ENCODE results near the gene SIAH3. TPM values are rescaled to one million over a fixed set of nuclear protein-coding genes. Genes with fewer than 3 reads are reported as not detected.

The SIAH3 gene
- total RNA-seq, 1 donor from 2014 or later, result 0.08 TPM

DNA sequence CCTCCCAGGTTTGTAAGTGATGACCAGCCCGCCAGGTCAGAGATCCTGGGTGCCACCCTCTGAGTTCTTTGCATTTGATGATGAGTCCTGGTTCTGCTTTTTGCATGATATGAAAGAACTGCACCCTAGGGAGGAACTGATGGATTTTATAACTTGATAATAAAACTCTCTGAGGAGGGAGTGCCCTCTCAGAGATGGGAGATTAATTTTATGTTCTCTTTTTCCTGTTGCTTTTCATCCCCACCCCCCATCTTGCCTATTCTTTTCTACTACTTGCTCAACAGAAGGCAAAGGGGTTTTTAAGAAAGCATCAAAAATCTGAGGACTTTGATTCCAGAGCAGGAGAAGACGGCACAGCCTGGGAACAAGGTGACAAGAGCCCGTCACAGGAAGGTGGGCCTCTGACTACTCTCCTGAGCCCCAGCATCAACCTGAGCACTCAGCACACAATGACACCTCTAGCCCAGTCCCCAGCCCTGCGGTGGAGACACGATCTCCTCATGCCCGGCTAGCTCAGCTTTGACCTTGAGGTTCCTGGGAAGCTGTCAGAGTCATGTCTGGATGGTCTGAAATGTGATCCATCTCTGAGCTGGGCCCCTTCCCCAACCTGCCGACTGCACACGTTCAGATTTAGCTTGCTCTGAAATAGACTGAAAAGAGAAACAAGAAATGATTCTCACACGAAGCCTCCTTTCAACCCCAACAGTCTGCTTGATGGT, 69.1 kb downstream of the SIAH3 start:
- Mint-ChIP-seq H3K4me1 (ENCODE audit: unreplicated experiment) (peaks cover 2% of the 10 kb centered on the region), H3K27me3 (ENCODE audit: unreplicated experiment) (peaks cover 7% of the 10 kb centered on the region), H3K36me3 (ENCODE audit: low read depth, unreplicated experiment) (no peaks in the 10 kb centered on the region), H3K27ac (ENCODE audit: unreplicated experiment) (no peak overlapping the region), H3K9me3 (ENCODE audit: unreplicated experiment) (no peaks in the 10 kb centered on the region), H3K4me3 (ENCODE audit: unreplicated experiment) (no peak overlapping the region)
- TF ChIP-seq, protein P1, sequence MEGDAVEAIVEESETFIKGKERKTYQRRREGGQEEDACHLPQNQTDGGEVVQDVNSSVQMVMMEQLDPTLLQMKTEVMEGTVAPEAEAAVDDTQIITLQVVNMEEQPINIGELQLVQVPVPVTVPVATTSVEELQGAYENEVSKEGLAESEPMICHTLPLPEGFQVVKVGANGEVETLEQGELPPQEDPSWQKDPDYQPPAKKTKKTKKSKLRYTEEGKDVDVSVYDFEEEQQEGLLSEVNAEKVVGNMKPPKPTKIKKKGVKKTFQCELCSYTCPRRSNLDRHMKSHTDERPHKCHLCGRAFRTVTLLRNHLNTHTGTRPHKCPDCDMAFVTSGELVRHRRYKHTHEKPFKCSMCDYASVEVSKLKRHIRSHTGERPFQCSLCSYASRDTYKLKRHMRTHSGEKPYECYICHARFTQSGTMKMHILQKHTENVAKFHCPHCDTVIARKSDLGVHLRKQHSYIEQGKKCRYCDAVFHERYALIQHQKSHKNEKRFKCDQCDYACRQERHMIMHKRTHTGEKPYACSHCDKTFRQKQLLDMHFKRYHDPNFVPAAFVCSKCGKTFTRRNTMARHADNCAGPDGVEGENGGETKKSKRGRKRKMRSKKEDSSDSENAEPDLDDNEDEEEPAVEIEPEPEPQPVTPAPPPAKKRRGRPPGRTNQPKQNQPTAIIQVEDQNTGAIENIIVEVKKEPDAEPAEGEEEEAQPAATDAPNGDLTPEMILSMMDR (IDR thresholded peaks at IDR 0.05; ENCODE audit: unreplicated experiment), result no peak
- DNase-seq (ENCODE audit: low spot score), result no peak

GRCh38 chr13:45781553-45782326, 69.8 kb downstream of the SIAH3 start:
- Mint-ChIP-seq H3K4me1 (ENCODE audit: unreplicated experiment) (peaks cover 2% of the 10 kb centered on the region), H3K27ac (ENCODE audit: unreplicated experiment) (no peak overlapping the region), H3K36me3 (ENCODE audit: low read depth, unreplicated experiment) (no peaks in the 10 kb centered on the region), H3K27me3 (ENCODE audit: unreplicated experiment) (peaks cover 7% of the 10 kb centered on the region), H3K4me3 (ENCODE audit: unreplicated experiment) (no peak overlapping the region), H3K9me3 (ENCODE audit: unreplicated experiment) (no peaks in the 10 kb centered on the region)
- no peak for DNase-seq (ENCODE audit: low spot score)
- TF ChIP-seq, protein P1 (IDR thresholded peaks at IDR 0.05; ENCODE audit: unreplicated experiment), result no peak

DNA sequence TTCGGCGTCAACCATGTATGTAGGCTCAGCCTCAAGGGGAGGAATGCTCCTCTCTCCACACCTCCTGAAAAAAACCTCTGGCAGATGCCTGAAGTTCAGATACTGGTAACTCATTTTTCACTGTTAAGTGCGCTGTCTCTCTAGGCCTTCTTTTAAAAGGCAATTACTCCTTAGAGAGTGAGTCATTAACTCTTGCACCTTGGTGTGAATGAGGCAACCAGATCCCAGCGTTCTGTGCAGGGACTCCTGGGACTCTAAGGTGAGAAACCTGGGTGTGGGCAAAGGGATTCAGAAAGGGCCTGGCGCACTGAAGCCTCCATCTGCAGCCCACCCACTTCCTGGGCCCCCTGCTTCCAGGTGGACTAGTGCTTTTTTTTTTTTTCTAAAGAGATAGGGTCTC, 71.7 kb downstream of the SIAH3 start:
- TF ChIP-seq, protein P1 (IDR thresholded peaks at IDR 0.05; ENCODE audit: unreplicated experiment), result no peak
- H3K4me3 Mint-ChIP-seq (ENCODE audit: unreplicated experiment), result no peak overlapping the region
- H3K27ac Mint-ChIP-seq (ENCODE audit: unreplicated experiment), result no peak overlapping the region
- H3K4me1 Mint-ChIP-seq (ENCODE audit: unreplicated experiment), result peaks cover 2% of the 10 kb centered on the region
- no peaks in the 10 kb centered on the region for H3K9me3 Mint-ChIP-seq (ENCODE audit: unreplicated experiment)
- no peak for DNase-seq (ENCODE audit: low spot score)
- H3K27me3 Mint-ChIP-seq (ENCODE audit: unreplicated experiment), result peaks cover 3% of the 10 kb centered on the region
- no peaks in the 10 kb centered on the region for H3K36me3 Mint-ChIP-seq (ENCODE audit: low read depth, unreplicated experiment)

GRCh38 chr13:45778882-45779281, 72.7 kb downstream of the SIAH3 start:
- DNase-seq (ENCODE audit: low spot score), result no peak

More at GRCh38 chr13:45778882-45779281, 72.7 kb downstream of the SIAH3 start:
- peaks cover under 1% of the 10 kb centered on the region for H3K27me3 Mint-ChIP-seq (ENCODE audit: unreplicated experiment)
- no peaks in the 10 kb centered on the region for H3K36me3 Mint-ChIP-seq (ENCODE audit: low read depth, unreplicated experiment)
- H3K9me3 Mint-ChIP-seq (ENCODE audit: unreplicated experiment), result no peaks in the 10 kb centered on the region
- peaks cover 2% of the 10 kb centered on the region for H3K4me1 Mint-ChIP-seq (ENCODE audit: unreplicated experiment)
- H3K27ac Mint-ChIP-seq (ENCODE audit: unreplicated experiment), result no peak overlapping the region
- no peak overlapping the region for H3K4me3 Mint-ChIP-seq (ENCODE audit: unreplicated experiment)
- TF ChIP-seq, protein P1 (IDR thresholded peaks at IDR 0.05; ENCODE audit: unreplicated experiment), result no peak

All from endothelial cell (in vitro differentiated cells).